Measurements from ENCODE around the gene SSTR4.

DNA sequence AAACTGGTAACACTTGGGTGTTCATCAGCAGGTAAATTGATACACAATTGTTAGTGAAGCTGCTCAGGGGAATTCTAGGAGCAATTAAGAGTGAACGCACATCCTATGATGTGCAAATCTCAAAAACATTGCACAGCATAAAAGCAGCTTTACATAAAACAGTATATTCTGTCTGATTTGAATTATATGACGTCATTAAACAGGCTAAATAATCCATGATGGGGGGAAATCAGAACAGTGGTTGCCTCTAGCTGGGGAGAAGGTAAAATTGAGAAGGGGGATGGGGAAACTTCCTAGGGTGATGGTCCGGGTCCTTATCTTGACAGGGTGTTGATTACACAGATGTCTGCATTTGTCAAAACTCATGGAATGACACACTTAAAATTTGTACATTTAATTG is 31.7 kb downstream of the SSTR4 start:
- no peak for TF ChIP-seq EZH2phosphoT487 (IDR thresholded peaks at IDR 0.05; ENCODE audit: insufficient read depth, low read depth)
- no peak for TF ChIP-seq EZH2 (IDR thresholded peaks at IDR 0.05; ENCODE audit: insufficient read depth, poor library complexity, severe bottlenecking)
